NK-92 treated with Interleukin-12 subunit alpha and Interleukin-12 subunit beta, amount 100 ng/mL, for 24 hours (cell line): Measurements from ENCODE around the gene GPLD1.
"Not testable (repeated sequence)": the region's sequence is repeated elsewhere in the genome, so short reads cannot be mapped to it uniquely, and the experiment has no call there.

ENCODE experiments used
- DNase-seq: peaks from one replicate; lab custom pipeline; 2025; lab: John Stamatoyannopoulos, UW

The GPLD1 gene

GRCh38 chr6:24410622-24411021 is 78.8 kb downstream of the GPLD1 start:
- no peak for DNase-seq

- DNase-seq, result no peak
Observed at GRCh38 chr6:24408719-24409410, 80.5 kb downstream of the GPLD1 start.

- no peak for DNase-seq
Observed at GRCh38 chr6:24405262-24405661, 84.1 kb downstream of the GPLD1 start.

GRCh38 chr6:24403501-24403824 is 85.9 kb downstream of the GPLD1 start:
- DNase-seq, result no peak

- DNase-seq, result peak; percentile 40
Observed at GRCh38 chr6:24402697-24403500, 86.5 kb downstream of the GPLD1 start, which contains the start of gene MRS2. Gene MRS2 (plus strand): TSS chr6:24402936. CDS start chr6:24403047, 111 bp downstream.

- DNase-seq, result no peak
Observed at GRCh38 chr6:24401458-24401857, 87.9 kb downstream of the GPLD1 start.

- DNase-seq, result not testable (repeated sequence)
Observed at GRCh38 chr6:24400045-24401039, 89.0 kb downstream of the GPLD1 start.

- DNase-seq, result no peak
Observed at GRCh38 chr6:24397631-24398030, 91.7 kb downstream of the GPLD1 start.

GRCh38 chr6:24396824-24397223 is 92.6 kb downstream of the GPLD1 start:
- DNase-seq, result no peak

- no peak for DNase-seq
Observed at GRCh38 chr6:24394780-24395437, 94.5 kb downstream of the GPLD1 start.

GRCh38 chr6:24394061-24394779 is 95.2 kb downstream of the GPLD1 start:
- DNase-seq, result no peak

GRCh38 chr6:24391756-24392405 is 97.5 kb downstream of the GPLD1 start:
- DNase-seq, result no peak

- DNase-seq, result no peak
Observed at GRCh38 chr6:24391208-24391607, 98.2 kb downstream of the GPLD1 start.

- no peak for DNase-seq
Observed at GRCh38 chr6:24387818-24388217, 101.6 kb downstream of the GPLD1 start.

- no peak for DNase-seq
Observed at GRCh38 chr6:24385536-24386269, 103.7 kb downstream of the GPLD1 start.

- DNase-seq, result not testable (repeated sequence)
Observed at GRCh38 chr6:24384369-24385130, 104.8 kb downstream of the GPLD1 start.

- not testable (repeated sequence) for DNase-seq
Observed at GRCh38 chr6:24382891-24383494, 106.4 kb downstream of the GPLD1 start.

GRCh38 chr6:24382220-24382540 is 107.2 kb downstream of the GPLD1 start:
- DNase-seq, result no peak
